B cell (primary cell): ENCODE data around the gene CCDC88C. TPM values are rescaled to one million over a fixed set of nuclear protein-coding genes. Genes with fewer than 3 reads are reported as not detected.

Experiments
- ATAC-seq: fragments of 200-7000 bp; cut with Tn5 transposase; one replicate; pipeline ENCODE4 v1.10.0; 2021; ENCODE audit warnings: low read depth, mild to moderate bottlenecking, moderate number of reproducible peaks, moderate library complexity
- CTCF ChIA-PET: fragments of 350-600 bp; sonication (Branson Sonifier 250); formaldehyde crosslinking; loops from one replicate; lab custom pipeline; 2021; ENCODE audit warnings: antibody characterized with exemption, inconsistent platforms; lab: Charles Lee
- POLR2A ChIA-PET: fragments of 350-600 bp; sonication (Branson Sonifier 250); formaldehyde crosslinking; loops from one replicate; lab custom pipeline; 2021; ENCODE audit warnings: antibody characterized with exemption; lab: Charles Lee
- DNase-seq: peaks from one replicate; pipeline ENCODE4 v3.0.0; 2013
- H2AFZ ChIP-seq: 2 replicates; pipeline ENCODE4 v1.6.1; 2012; ENCODE audit warnings: mild to moderate bottlenecking, low read depth, low read length; ENCODE audit not compliant: insufficient read depth, poor library complexity, severe bottlenecking
- H3K27ac ChIP-seq, 2 donors: 1 replicate in 1 of 2; 2 replicates in 1 of 2; pipeline ENCODE4 v1.5.1; 2012 to 2013; ENCODE audit warnings: low read length in 2 of 2, mild to moderate bottlenecking in 2 of 2, moderate library complexity in 1 of 2
- H3K27me3 ChIP-seq, 4 experiments: fragments of 200-600 bp in 1 of 4; sonication (generic) in 1 of 4; replicated peaks in 1 of 4; 1 replicate in 2 of 4; 2 replicates in 2 of 4; pipeline versions ENCODE4 v1.6.1 to v1.7.0; 2013 to 2016; ENCODE audit warnings: low read length in 3 of 4, mild to moderate bottlenecking in 2 of 4, mixed read lengths in 1 of 4, moderate library complexity in 1 of 4; ENCODE audit not compliant: insufficient read depth in 4 of 4, control insufficient read depth in 3 of 4; ENCODE audit errors: control extremely low read depth in 1 of 4
- H3K36me3 ChIP-seq, 2 experiments: replicated peaks in 1 of 2; 1 replicate in 1 of 2; 2 replicates in 1 of 2; pipeline versions ENCODE4 v1.6.1 to v1.7.1; 2013; ENCODE audit warnings: low read length in 1 of 2; ENCODE audit not compliant: insufficient read depth in 2 of 2, control insufficient read depth in 1 of 2; ENCODE audit errors: control extremely low read depth in 1 of 2, extremely low read depth in 1 of 2
- H3K4me1 ChIP-seq, 2 donors: fragments of 200-600 bp in 1 of 2; sonication (generic) in 1 of 2; 1 replicate in 1 of 2; 2 replicates in 1 of 2; pipeline versions ENCODE4 v1.5.1 to v1.6.1; 2013 to 2017; ENCODE audit warnings: low read length in 2 of 2; ENCODE audit not compliant: control insufficient read depth in 2 of 2, insufficient read depth in 2 of 2
- H3K4me2 ChIP-seq: replicated peaks from 2 replicates; pipeline ENCODE3; 2012; ENCODE audit warnings: mild to moderate bottlenecking, low read depth, low read length; ENCODE audit not compliant: poor library complexity, severe bottlenecking
- H3K4me3 ChIP-seq, 5 experiments: fragments of 200-600 bp in 1 of 5; sonication (generic) in 1 of 5; 1 replicate in 3 of 5; 2 replicates in 2 of 5; pipeline versions ENCODE4 v1.5.1 to v1.7.0; 2011 to 2016; ENCODE audit warnings: low read length in 4 of 5, mild to moderate bottlenecking in 4 of 5, low read depth in 2 of 5, control low read depth in 1 of 5, moderate library complexity in 1 of 5; ENCODE audit not compliant: insufficient read depth in 1 of 5; ENCODE audit errors: control extremely low read depth in 1 of 5, extremely low read depth in 1 of 5
- H3K79me2 ChIP-seq: fragments of 200-600 bp; sonication (generic); one replicate; pipeline ENCODE4 v1.6.0; 2016; ENCODE audit warnings: low read length; ENCODE audit not compliant: control insufficient read depth, insufficient read depth
- H3K9ac ChIP-seq: fragments of 200-600 bp; sonication (generic); 2 replicates; pipeline ENCODE4 v1.6.1; 2017; ENCODE audit warnings: mild to moderate bottlenecking, low read length, moderate library complexity
- H3K9me3 ChIP-seq, 3 donors: one replicate each; pipeline versions ENCODE4 v1.6.1 to v1.7.1; 2013; ENCODE audit warnings: low read length in 2 of 3; ENCODE audit not compliant: control insufficient read depth in 2 of 3, insufficient read depth in 1 of 3; ENCODE audit errors: control extremely low read depth in 1 of 3
- H4K20me1 ChIP-seq: 2 replicates; pipeline ENCODE4 v1.6.0; 2012; ENCODE audit warnings: mild to moderate bottlenecking, low read length; ENCODE audit not compliant: insufficient read depth, control insufficient read depth, poor library complexity, severe bottlenecking
- H3K27ac Mint-ChIP-seq: one replicate; pipeline ENCODE4 v1.8.0; 2021; ENCODE audit warnings: mixed read lengths
- H3K27me3 Mint-ChIP-seq: one replicate; pipeline ENCODE4 v1.8.0; 2021; ENCODE audit warnings: mixed read lengths
- H3K4me1 Mint-ChIP-seq: one replicate; pipeline ENCODE4 v1.8.0; 2021; ENCODE audit warnings: mixed read lengths
- H3K4me3 Mint-ChIP-seq: one replicate; pipeline ENCODE4 v1.8.0; 2021; ENCODE audit warnings: mixed read lengths
- H3K9me3 Mint-ChIP-seq: one replicate; pipeline ENCODE4 v1.8.0; 2022; ENCODE audit warnings: mixed read lengths; ENCODE audit not compliant: insufficient read depth
- EZH2 ChIP-seq: IDR thresholded peaks from 2 replicates; pipeline ENCODE4 v1.6.1; 2012; ENCODE audit warnings: borderline replicate concordance, low read depth, mild to moderate bottlenecking, moderate library complexity, low read length; ENCODE audit not compliant: insufficient read depth, poor library complexity, severe bottlenecking
- WGBS: methylation state at CpG from one replicate; pipeline ENCODE4 v1.1.5; 2013; ENCODE audit warnings: missing lambda C conversion rate; ENCODE audit not compliant: insufficient coverage; 5-methylcytosine and 5-hydroxymethylcytosine counted together
- intact Hi-C: fragments of 100-400 bp; cut with micrococcal nuclease; formaldehyde crosslinking; loops from one replicate; pipeline ENCODE4 v1.10.0; 2022
- polyA plus RNA-seq: library from polyadenylated mRNA; depleted of rRNA; stranded (reverse); fragments of >200 nt; gene quantifications from 2 replicates; pipeline ENCODE4 v1.2.3, GENCODE V29; 2012
- total RNA-seq, 2 donors: library from RNA; stranded (reverse); fragments of 120-200 nt in 1 of 2; gene quantifications; 1 replicate in 1 of 2; 2 replicates in 1 of 2; pipeline versions ENCODE4 v1.2.3 to v1.2.4, GENCODE V29; 2013 to 2022
- TF ChIP-seq, protein P1 (sequence below): fragments of 200-600 bp; IDR thresholded peaks from one replicate; pipeline ENCODE4 v1.8.0; 2022; ENCODE audit warnings: antibody characterized with exemption, mild to moderate bottlenecking

Gene CCDC88C
- total and polyA plus RNA-seq, 2 donors (not counting 1 experiment from before 2014, with no cell fraction given): 98.7 to 181 TPM

DNA sequence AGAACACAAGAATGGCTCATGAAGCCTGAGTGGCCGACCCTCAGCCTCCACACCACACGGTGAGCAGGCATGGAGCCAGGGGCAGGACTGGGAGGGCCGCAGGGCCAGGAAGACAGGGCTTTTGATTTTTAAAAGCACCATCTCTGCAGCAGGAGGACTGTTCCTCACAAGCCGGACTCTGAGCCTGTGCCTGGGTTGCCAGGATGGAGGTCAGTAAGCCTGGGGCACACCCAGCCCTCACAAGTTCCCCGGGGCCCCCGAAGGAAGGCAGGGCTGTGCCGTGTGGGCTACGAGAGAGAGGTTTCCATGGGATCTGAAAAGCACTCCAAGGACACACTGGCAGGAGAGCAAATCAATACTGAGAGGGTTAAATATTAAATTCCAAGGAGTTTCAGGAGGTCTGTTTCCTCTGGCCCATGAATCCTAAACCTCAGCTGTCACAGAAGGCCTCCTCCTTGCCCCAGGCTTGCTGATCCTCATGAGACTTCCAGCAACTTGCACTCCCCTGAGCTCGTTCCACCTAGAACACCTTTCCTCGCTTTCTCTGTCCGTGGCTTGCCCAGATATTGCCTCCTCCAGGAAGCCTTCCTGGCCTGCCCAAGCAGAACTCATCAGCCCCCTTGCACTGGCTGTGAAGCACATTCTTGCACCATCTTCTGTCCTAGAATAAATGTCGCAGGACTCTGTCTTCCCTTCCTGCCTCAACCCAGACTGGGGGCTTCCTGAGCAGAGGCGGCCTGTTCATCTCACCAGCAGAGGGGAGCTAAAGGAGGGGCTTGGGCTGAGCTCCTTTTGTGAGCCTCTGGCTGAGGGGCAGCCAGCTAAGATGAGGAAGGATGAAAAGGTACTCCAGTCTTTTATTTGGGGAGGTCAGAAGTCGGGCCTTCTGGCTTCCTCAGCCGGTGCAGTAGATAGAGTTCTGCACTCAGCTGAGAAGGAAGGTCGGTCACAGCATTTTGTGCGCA, 64.6 kb downstream of the CCDC88C start:
- Histone ChIP-seq H3K4me3 (no peak overlapping the region), H3K27ac (no peak overlapping the region), H3K4me1 (peaks cover 66 to 81% of the 10 kb centered on the region in 2 donors), H2AFZ (no peak overlapping the region), H3K9ac (no peak overlapping the region), H3K9me3 (no peaks in the 10 kb centered on the region), H4K20me1 (peaks cover 90% of the 10 kb centered on the region), H3K27me3 (no peaks in the 10 kb centered on the region), H3K36me3 (peaks cover 0 to 33% of the 10 kb centered on the region in 2 experiments), H3K4me2 (no peak overlapping the region), H3K79me2 (peaks cover 100% of the 10 kb centered on the region)
- no peak for ATAC-seq
- no peaks in the 10 kb centered on the region for H3K27me3 Mint-ChIP-seq
- peaks cover 85% of the 10 kb centered on the region for H3K4me1 Mint-ChIP-seq
- DNase-seq: no peak
- CTCF ChIA-PET: interaction anchor here (1.9 to 5.4 kb wide), 4 partner anchors 20 to 64 kb away, joined by 6 to 69 read pairs (median 28); partner anchors contain the start of gene CCDC88C
- H3K9me3 Mint-ChIP-seq: no peaks in the 10 kb centered on the region
- H3K4me3 Mint-ChIP-seq: no peak overlapping the region
- intact Hi-C loops: no loop called here
- POLR2A ChIA-PET: interaction anchor here (0.6 to 1.1 kb wide), 2 partner anchors 14 to 63 kb away, joined by 4 read pairs; no protein-coding TSS in a partner anchor
- no peak overlapping the region for H3K27ac Mint-ChIP-seq
- 96% methylated on average over 14 of the region's 17 CpGs for WGBS
- no peak for TF ChIP-seq EZH2
- TF ChIP-seq, protein P1, sequence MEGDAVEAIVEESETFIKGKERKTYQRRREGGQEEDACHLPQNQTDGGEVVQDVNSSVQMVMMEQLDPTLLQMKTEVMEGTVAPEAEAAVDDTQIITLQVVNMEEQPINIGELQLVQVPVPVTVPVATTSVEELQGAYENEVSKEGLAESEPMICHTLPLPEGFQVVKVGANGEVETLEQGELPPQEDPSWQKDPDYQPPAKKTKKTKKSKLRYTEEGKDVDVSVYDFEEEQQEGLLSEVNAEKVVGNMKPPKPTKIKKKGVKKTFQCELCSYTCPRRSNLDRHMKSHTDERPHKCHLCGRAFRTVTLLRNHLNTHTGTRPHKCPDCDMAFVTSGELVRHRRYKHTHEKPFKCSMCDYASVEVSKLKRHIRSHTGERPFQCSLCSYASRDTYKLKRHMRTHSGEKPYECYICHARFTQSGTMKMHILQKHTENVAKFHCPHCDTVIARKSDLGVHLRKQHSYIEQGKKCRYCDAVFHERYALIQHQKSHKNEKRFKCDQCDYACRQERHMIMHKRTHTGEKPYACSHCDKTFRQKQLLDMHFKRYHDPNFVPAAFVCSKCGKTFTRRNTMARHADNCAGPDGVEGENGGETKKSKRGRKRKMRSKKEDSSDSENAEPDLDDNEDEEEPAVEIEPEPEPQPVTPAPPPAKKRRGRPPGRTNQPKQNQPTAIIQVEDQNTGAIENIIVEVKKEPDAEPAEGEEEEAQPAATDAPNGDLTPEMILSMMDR: no peak

DNA sequence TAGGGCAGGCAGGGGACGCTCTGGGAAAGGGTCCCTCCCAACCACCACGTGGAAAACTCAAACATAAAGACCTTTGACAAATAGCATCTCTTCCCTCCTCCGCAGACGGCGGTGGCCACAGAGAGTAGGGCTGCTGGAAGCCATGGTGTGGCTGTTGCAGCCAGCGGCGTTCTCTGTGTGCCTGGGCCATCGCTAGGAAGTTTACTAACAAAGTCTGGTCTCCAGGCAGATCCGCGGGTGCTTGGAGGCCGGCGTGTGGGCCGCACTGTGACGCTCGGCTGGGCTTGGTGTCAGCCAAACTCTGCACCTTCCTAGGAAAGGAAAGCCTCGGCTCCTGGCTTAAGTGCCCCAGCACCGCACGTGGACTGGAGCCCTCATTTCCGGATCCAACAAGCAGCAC, 65.6 kb downstream of the CCDC88C start:
- no peak for ATAC-seq
- Histone ChIP-seq H3K9me3 (no peaks in the 10 kb centered on the region), H4K20me1 (peaks cover 84% of the 10 kb centered on the region), H3K4me2 (peak overlapping the region; percentile 70), H3K27ac (peak overlapping the region in 1 of 2 donors; percentile 61), H3K27me3 (no peaks in the 10 kb centered on the region), H2AFZ (no peak overlapping the region), H3K79me2 (peaks cover 98% of the 10 kb centered on the region), H3K36me3 (peaks cover 0 to 24% of the 10 kb centered on the region in 2 experiments), H3K9ac (no peak overlapping the region), H3K4me1 (peaks cover 63 to 74% of the 10 kb centered on the region in 2 donors), H3K4me3 (no peak overlapping the region)
- Mint-ChIP-seq H3K27ac (no peak overlapping the region), H3K4me3 (peak overlapping the region; percentile 92), H3K4me1 (peaks cover 82% of the 10 kb centered on the region), H3K27me3 (no peaks in the 10 kb centered on the region), H3K9me3 (no peaks in the 10 kb centered on the region)
- ChIA-PET CTCF (interaction anchor here (0.5 to 1.9 kb wide), 5 partner anchors 21 to 69 kb away, joined by 3 to 8 read pairs (median 3); no protein-coding TSS in a partner anchor), POLR2A (interaction anchor here (1.2 to 3.2 kb wide), 2 partner anchors 48 to 64 kb away, joined by 3 to 19 read pairs; no protein-coding TSS in a partner anchor)
- DNase-seq: no peak
- WGBS: 95% methylated on average over 16 of the region's 19 CpGs
- intact Hi-C loops: no loop called here
- TF ChIP-seq, protein P1: no peak
- no peak for TF ChIP-seq EZH2
